Adrenal gland (tissue), 5 donors: ENCODE data around the gene CDCA7.

Experiments used
- POLR2A ChIP-seq, 2 donors: fragments of 450-650 bp; IDR thresholded peaks; one replicate each; pipeline ENCODE4 v1.6.1; 2017; ENCODE audit warnings: antibody characterized with exemption in 2 of 2, mild to moderate bottlenecking in 2 of 2, moderate library complexity in 1 of 2
- TF ChIP-seq, protein P1 (sequence below), 6 experiments: fragments of 450-650 bp in 4 of 6; fragments of 200-600 bp in 2 of 6; sonication (generic) in 1 of 6; IDR thresholded peaks; 1 replicate in 5 of 6; 2 replicates in 1 of 6; pipeline versions ENCODE4 v1.5.1 to v1.8.0; 2016 to 2021; ENCODE audit warnings: antibody characterized with exemption in 6 of 6, mild to moderate bottlenecking in 2 of 6, moderate library complexity in 1 of 6
- donor health status: DM: no; HTN: no; CAD: no.

DNA sequence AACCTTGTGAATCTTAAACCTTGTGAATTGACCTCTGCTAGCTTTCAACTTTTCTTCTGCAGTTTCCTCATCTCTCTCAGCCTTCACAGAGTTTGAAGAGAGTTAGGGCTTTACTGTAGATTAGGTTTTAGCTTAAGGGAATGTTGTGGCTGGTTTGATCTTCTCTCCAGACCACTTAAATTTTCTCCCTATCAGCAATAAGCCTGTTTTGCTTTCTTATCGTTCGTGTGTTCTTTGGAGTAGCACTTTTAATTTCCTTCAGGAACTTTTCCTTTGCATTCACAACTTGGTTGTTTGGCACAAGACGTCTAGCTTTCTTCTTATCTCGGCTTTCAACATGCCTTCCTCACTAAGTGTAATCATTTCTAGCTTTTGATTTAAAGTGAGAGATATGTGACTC, 2.8 kb upstream of the CDCA7 start:
- TF ChIP-seq, protein P1, sequence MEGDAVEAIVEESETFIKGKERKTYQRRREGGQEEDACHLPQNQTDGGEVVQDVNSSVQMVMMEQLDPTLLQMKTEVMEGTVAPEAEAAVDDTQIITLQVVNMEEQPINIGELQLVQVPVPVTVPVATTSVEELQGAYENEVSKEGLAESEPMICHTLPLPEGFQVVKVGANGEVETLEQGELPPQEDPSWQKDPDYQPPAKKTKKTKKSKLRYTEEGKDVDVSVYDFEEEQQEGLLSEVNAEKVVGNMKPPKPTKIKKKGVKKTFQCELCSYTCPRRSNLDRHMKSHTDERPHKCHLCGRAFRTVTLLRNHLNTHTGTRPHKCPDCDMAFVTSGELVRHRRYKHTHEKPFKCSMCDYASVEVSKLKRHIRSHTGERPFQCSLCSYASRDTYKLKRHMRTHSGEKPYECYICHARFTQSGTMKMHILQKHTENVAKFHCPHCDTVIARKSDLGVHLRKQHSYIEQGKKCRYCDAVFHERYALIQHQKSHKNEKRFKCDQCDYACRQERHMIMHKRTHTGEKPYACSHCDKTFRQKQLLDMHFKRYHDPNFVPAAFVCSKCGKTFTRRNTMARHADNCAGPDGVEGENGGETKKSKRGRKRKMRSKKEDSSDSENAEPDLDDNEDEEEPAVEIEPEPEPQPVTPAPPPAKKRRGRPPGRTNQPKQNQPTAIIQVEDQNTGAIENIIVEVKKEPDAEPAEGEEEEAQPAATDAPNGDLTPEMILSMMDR (IDR thresholded peaks at IDR 0.05) = no peak
- no peak for TF ChIP-seq POLR2A (IDR thresholded peaks at IDR 0.05)
